GM23338 (cell line): ENCODE results near the gene MAMSTR. TPM values are rescaled to one million over a fixed set of nuclear protein-coding genes. Genes with fewer than 3 reads are reported as not detected.
A peak's percentile ranks its signal among the peaks of the same experiment; 100 is the strongest.

Experiments
- ATAC-seq: fragments of 200-7000 bp; cut with Tn5 transposase; 3 replicates; pipeline ENCODE4 v1.9.1; 2020
- DNase-seq: peaks from one replicate; pipeline ENCODE4 v3.0.0-alpha.2; 2015; ENCODE audit warnings: low spot score
- H2AFZ ChIP-seq: fragments of 200-600 bp; sonication (generic); 2 replicates; pipeline ENCODE4 v1.8.0; 2016; ENCODE audit warnings: antibody characterized with exemption, mild to moderate bottlenecking, moderate library complexity
- H3F3A ChIP-seq: fragments of 200-600 bp; sonication (generic); replicated peaks from 2 replicates; pipeline ENCODE4 v1.8.0; 2017; ENCODE audit warnings: antibody characterized with exemption, mixed run types, low read depth
- H3K27ac ChIP-seq: fragments of 200-600 bp; sonication (generic); 2 replicates; pipeline ENCODE4 v1.6.1; 2016; ENCODE audit warnings: low read depth
- H3K27me3 ChIP-seq: fragments of 200-600 bp; sonication (generic); 2 replicates; pipeline ENCODE4 v1.8.0; 2016; ENCODE audit warnings: mild to moderate bottlenecking, mixed run types, moderate library complexity; ENCODE audit not compliant: insufficient read depth
- H3K36me3 ChIP-seq: fragments of 200-600 bp; sonication (generic); 2 replicates; pipeline ENCODE4 v1.8.0; 2016; ENCODE audit warnings: mild to moderate bottlenecking; ENCODE audit not compliant: insufficient read depth
- H3K4me1 ChIP-seq: fragments of 200-600 bp; sonication (generic); 2 replicates; pipeline ENCODE4 v1.8.0; 2016; ENCODE audit warnings: mild to moderate bottlenecking, moderate library complexity; ENCODE audit not compliant: insufficient read depth
- H3K4me2 ChIP-seq: fragments of 200-600 bp; sonication (generic); 2 replicates; pipeline ENCODE4 v1.7.1; 2017; ENCODE audit warnings: mixed run types
- H3K4me3 ChIP-seq: fragments of 200-600 bp; sonication (generic); 2 replicates; pipeline ENCODE4 v1.6.1; 2016; ENCODE audit warnings: mixed run types
- H3K79me2 ChIP-seq: fragments of 200-600 bp; sonication (generic); replicated peaks from 2 replicates; pipeline ENCODE4 v1.8.0; 2017; ENCODE audit warnings: mild to moderate bottlenecking; ENCODE audit not compliant: insufficient read depth
- H3K9me2 ChIP-seq: fragments of 200-600 bp; sonication (generic); 2 replicates; pipeline ENCODE4 v1.8.0; 2017; ENCODE audit not compliant: insufficient read depth
- H4K20me1 ChIP-seq: fragments of 200-600 bp; sonication (generic); replicated peaks from 2 replicates; pipeline ENCODE4 v1.8.0; 2017; ENCODE audit warnings: mild to moderate bottlenecking; ENCODE audit not compliant: insufficient read depth
- H3K27ac Mint-ChIP-seq: 2 replicates; pipeline ENCODE4 v1.8.0; 2020; ENCODE audit warnings: inconsistent platforms, mild to moderate bottlenecking, moderate library complexity, mixed read lengths
- H3K27me3 Mint-ChIP-seq: 3 replicates; pipeline ENCODE4 v1.8.0; 2022; ENCODE audit warnings: low read depth, mild to moderate bottlenecking, moderate library complexity, mixed read lengths, inconsistent platforms; ENCODE audit not compliant: insufficient read depth, poor library complexity
- H3K36me3 Mint-ChIP-seq: 3 replicates; pipeline ENCODE4 v1.8.0; 2021; ENCODE audit warnings: low read depth, mild to moderate bottlenecking, inconsistent platforms, moderate library complexity, mixed read lengths
- H3K4me1 Mint-ChIP-seq: 3 replicates; pipeline ENCODE4 v1.8.0; 2020; ENCODE audit warnings: mild to moderate bottlenecking, inconsistent platforms, mixed read lengths
- H3K4me3 Mint-ChIP-seq: 3 replicates; pipeline ENCODE4 v1.8.0; 2021; ENCODE audit warnings: moderate library complexity, mild to moderate bottlenecking, inconsistent platforms, mixed read lengths
- H3K9me3 Mint-ChIP-seq: 3 replicates; pipeline ENCODE4 v1.8.0; 2020; ENCODE audit warnings: moderate library complexity, mild to moderate bottlenecking, inconsistent platforms, mixed read lengths
- CREB1 ChIP-seq: fragments of 250-450 bp; sonication (Bioruptor Pico); IDR thresholded peaks from 2 replicates; pipeline ENCODE4 v1.5.0; 2020; ENCODE audit warnings: low read depth, mild to moderate bottlenecking, moderate library complexity
- CTCF ChIP-seq, 2 experiments: fragments of 200-600 bp in 1 of 2; sonication (generic) in 1 of 2; conservative IDR thresholded peaks; 2 replicates each; pipeline versions ENCODE4 v1.5.1 to v1.6.1; 2016 to 2017; ENCODE audit warnings: antibody characterized with exemption in 2 of 2, low read depth in 2 of 2, mild to moderate bottlenecking in 2 of 2, moderate library complexity in 1 of 2
- JUNB ChIP-seq: IDR thresholded peaks from one replicate; pipeline ENCODE4 v1.6.1; 2016; ENCODE audit warnings: antibody characterized with exemption; ENCODE audit not compliant: unreplicated experiment
- NANOG ChIP-seq: IDR thresholded peaks from 2 replicates; pipeline ENCODE4 v1.6.1; 2016; ENCODE audit warnings: antibody characterized with exemption, borderline replicate concordance
- POLR2AphosphoS5 ChIP-seq: IDR thresholded peaks from 2 replicates; pipeline ENCODE4 v1.6.1; 2016; ENCODE audit warnings: antibody characterized with exemption, low read depth
- polyA plus RNA-seq: library from polyadenylated mRNA; unstranded; fragments of >200 nt; fragmentation: Nextera tagmentation; extraction: Ambion mirVana; gene quantifications from 2 replicates; pipeline ENCODE4 v1.2.1, GENCODE V29; 2016
- total RNA-seq: library from RNA; depleted of rRNA; stranded (reverse); fragments of >200 nt; shearing (Covaris generic); gene quantifications from 2 replicates; pipeline ENCODE4 v1.2.3, GENCODE V29; 2014

The MAMSTR gene
- total and polyA plus RNA-seq, 2 experiments from 2014 or later: 1.9 to 2.0 TPM

GRCh38 chr19:48674921-48675824 is 44.4 kb downstream of the MAMSTR start:
- Histone ChIP-seq H4K20me1 (no peaks in the 10 kb centered on the region), H3K4me1 (peaks cover 23% of the 10 kb centered on the region), H3F3A (no peaks in the 10 kb centered on the region), H3K27me3 (no peaks in the 10 kb centered on the region), H2AFZ (peak overlapping the region; percentile 96; the same call in 1 of the 2 replicates), H3K79me2 (no peaks in the 10 kb centered on the region), H3K27ac (no peak overlapping the region), H3K9me2 (no peaks in the 10 kb centered on the region), H3K4me2 (peak overlapping the region; percentile 75; the same call in 1 of the 2 replicates), H3K4me3 (no peak overlapping the region; the same call in 1 of the 2 replicates), H3K36me3 (no peaks in the 10 kb centered on the region)
- DNase-seq (peak; percentile 97), ATAC-seq (peak; percentile 79)
- TF ChIP-seq POLR2AphosphoS5 (no peak), CTCF (conservative IDR thresholded peaks at IDR 0.05; ENCODE audit: low read depth in 2 of 2) (peak; percentile 84 to 90)
- peaks cover 33% of the 10 kb centered on the region for H3K4me1 Mint-ChIP-seq
- H3K9me3 Mint-ChIP-seq: no peaks in the 10 kb centered on the region
- H3K27ac Mint-ChIP-seq: 0 out of 2 replicates have a peak overlapping the region, but pooled peaks have one; percentile 27
- H3K4me3 Mint-ChIP-seq: peak overlapping the region; percentile 33; the same call in 1 of the 3 replicates
- peaks cover 23% of the 10 kb centered on the region for H3K27me3 Mint-ChIP-seq
- H3K36me3 Mint-ChIP-seq: no peaks in the 10 kb centered on the region

DNA sequence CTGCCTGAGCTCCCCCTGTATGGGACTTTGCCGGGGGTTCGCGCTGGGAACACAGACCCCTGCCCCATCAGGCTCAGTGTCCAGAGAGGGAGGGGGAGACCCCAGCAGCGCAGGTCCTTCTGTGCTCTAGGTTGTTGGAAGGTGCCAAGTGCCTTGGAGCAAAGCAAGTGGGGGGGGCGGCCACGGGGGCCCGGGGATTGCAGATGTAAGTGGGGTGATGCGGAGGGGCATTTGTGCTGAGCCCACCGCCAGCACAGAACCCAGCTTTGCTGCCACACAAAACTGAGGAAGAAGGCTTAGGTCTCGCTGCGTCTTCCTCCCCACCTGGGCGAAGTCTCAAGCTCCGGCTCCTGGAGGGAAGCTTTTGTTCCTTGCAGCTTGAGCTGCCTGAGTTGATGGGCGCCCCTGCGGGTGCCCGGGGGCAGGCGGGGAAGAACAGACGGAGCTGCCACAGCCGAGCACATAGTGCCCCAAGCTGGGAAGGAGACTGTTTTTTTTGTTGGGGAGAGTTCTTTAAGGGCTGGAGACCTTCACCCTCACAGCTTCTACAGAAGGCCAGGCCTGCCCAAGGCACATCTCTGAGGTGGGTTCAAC is 45.2 kb downstream of the MAMSTR start:
- no peaks in the 10 kb centered on the region for H3K27me3 ChIP-seq
- no peaks in the 10 kb centered on the region for H3F3A ChIP-seq
- Mint-ChIP-seq H3K4me3 (peak overlapping the region; percentile 14; the same call in 1 of the 3 replicates), H3K27ac (no peak overlapping the region), H3K9me3 (peaks cover 6% of the 10 kb centered on the region; the same call in 2 of the 3 replicates), H3K4me1 (peaks cover 33% of the 10 kb centered on the region), H3K27me3 (peaks cover 23% of the 10 kb centered on the region), H3K36me3 (no peaks in the 10 kb centered on the region; the same call in 2 of the 3 replicates)
- no peaks in the 10 kb centered on the region for H3K9me2 ChIP-seq
- DNase-seq (peak; percentile 45), ATAC-seq (peak; percentile 52)
- TF ChIP-seq CREB1 (no peak), JUNB (no peak), NANOG (no peak)
- H4K20me1 ChIP-seq: no peaks in the 10 kb centered on the region
- H3K4me3 ChIP-seq: peak overlapping the region; percentile 34; the same call in 1 of the 2 replicates
- no peak overlapping the region for H3K27ac ChIP-seq
- H3K4me1 ChIP-seq: peaks cover 23% of the 10 kb centered on the region
- no peaks in the 10 kb centered on the region for H3K79me2 ChIP-seq
- no peaks in the 10 kb centered on the region for H3K36me3 ChIP-seq
- H3K4me2 ChIP-seq: peak overlapping the region; percentile 75
- peak overlapping the region; percentile 96 for H2AFZ ChIP-seq
